Uterus (tissue), 4 donors: ENCODE measurements around the gene MAP3K14. TPM values are rescaled to one million over a fixed set of nuclear protein-coding genes. Genes with fewer than 3 reads are reported as not detected.

Experiments
- DNase-seq, 2 donors: peaks; one replicate each; pipeline ENCODE4 v3.0.0-alpha.2; 2019 to 2020
- H3K27ac ChIP-seq, 2 donors: fragments of 200-600 bp; sonication (generic); 1 replicate in 1 of 2; 2 replicates in 1 of 2; pipeline ENCODE4 v1.5.1; 2016 to 2018
- H3K27me3 ChIP-seq, 2 donors: fragments of 200-600 bp; sonication (generic); one replicate each; pipeline ENCODE4 v1.5.1; 2018 to 2019; ENCODE audit warnings: control low read depth in 1 of 2
- H3K36me3 ChIP-seq, 2 donors: fragments of 200-600 bp; sonication (generic); one replicate each; pipeline ENCODE4 v1.5.1; 2019; ENCODE audit warnings: control low read depth in 1 of 2
- H3K4me1 ChIP-seq, 2 donors: fragments of 200-600 bp; sonication (generic); one replicate each; pipeline ENCODE4 v1.5.1; 2018 to 2019; ENCODE audit warnings: control low read depth in 1 of 2
- H3K4me3 ChIP-seq, 2 donors: fragments of 200-600 bp; sonication (generic); 1 replicate in 1 of 2; 2 replicates in 1 of 2; pipeline ENCODE4 v1.5.1; 2018 to 2019; ENCODE audit warnings: mild to moderate bottlenecking in 1 of 2
- H3K9me3 ChIP-seq, 2 donors: fragments of 200-600 bp; sonication (generic); one replicate each; pipeline ENCODE4 v1.5.1; 2019; ENCODE audit warnings: control low read depth in 1 of 2
- CTCF ChIP-seq, 4 experiments: fragments of 200-600 bp in 2 of 4; fragments of 450-650 bp in 2 of 4; sonication (generic) in 2 of 4; IDR thresholded peaks; one replicate each; pipeline ENCODE4 v1.5.1; 2016 to 2019; ENCODE audit warnings: antibody characterized with exemption in 4 of 4, mild to moderate bottlenecking in 2 of 4, moderate library complexity in 1 of 4
- POLR2A ChIP-seq, 2 donors: fragments of 450-650 bp; IDR thresholded peaks; one replicate each; pipeline ENCODE4 v1.6.1; 2016; ENCODE audit warnings: antibody characterized with exemption in 2 of 2, mild to moderate bottlenecking in 1 of 2, moderate library complexity in 1 of 2
- intact Hi-C: fragments of 100-400 bp; cut with DNase I; formaldehyde crosslinking; loops from one replicate; pipeline ENCODE4 v1.15.1; 2023; ENCODE audit warnings: low total_unique reads
- total RNA-seq, 4 donors: library from RNA; depleted of rRNA in 3 of 4; stranded (reverse); fragments of >200 nt in 3 of 4; gene quantifications; one replicate each; pipeline versions ENCODE4 v1.1.0 to v1.2.4, GENCODE V29; 2014 to 2023
- donor health status: DM: yes; HTN: yes; CAD: no.

The MAP3K14 gene
- total RNA-seq, 4 donors from 2014 or later: 1.0 to 22.1 (median 4.9) TPM

DNA sequence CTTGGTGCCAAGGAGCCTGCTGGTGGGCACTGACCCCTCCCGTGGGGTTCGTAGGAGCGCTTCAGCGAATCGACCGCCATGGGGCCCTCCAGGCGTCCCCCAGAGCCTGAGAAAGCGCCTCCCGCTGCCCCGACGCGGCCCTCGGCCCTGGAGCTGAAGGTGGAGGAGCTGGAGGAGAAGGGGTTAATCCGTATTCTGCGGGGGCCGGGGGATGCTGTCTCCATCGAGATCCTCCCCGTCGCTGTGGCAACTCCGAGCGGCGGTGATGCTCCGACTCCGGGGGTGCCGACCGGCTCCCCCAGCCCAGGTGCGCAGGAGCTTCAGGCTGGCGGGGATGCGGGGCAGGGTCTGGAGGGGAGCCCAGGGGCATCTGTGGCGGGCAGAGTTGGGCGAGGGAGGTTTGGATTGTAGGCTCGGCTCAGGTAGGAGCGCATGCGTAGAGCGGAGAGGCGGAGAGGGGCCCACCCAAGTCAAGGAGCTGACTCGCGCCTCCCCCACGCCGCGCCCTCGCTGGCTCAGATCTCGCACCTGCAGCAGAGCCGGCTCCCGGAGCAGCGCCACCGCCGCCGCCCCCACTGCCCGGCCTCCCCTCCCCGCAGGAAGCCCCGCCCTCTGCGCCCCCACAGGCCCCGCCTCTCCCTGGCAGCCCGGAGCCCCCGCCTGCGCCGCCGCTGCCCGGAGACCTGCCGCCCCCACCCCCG, 75.3 kb downstream of the MAP3K14 start:
- Histone ChIP-seq H3K4me1 (peaks cover 0 to 8% of the 10 kb centered on the region in 2 donors), H3K9me3 (no peaks in the 10 kb centered on the region), H3K4me3 (no peak overlapping the region), H3K27ac (no peak overlapping the region), H3K27me3 (peaks cover 9 to 13% of the 10 kb centered on the region in 2 donors), H3K36me3 (no peaks in the 10 kb centered on the region)
- intact Hi-C loops: no loop called here
- DNase-seq: no peak
- TF ChIP-seq POLR2A (IDR thresholded peaks at IDR 0.05) (no peak), CTCF (IDR thresholded peaks at IDR 0.05) (no peak)

DNA sequence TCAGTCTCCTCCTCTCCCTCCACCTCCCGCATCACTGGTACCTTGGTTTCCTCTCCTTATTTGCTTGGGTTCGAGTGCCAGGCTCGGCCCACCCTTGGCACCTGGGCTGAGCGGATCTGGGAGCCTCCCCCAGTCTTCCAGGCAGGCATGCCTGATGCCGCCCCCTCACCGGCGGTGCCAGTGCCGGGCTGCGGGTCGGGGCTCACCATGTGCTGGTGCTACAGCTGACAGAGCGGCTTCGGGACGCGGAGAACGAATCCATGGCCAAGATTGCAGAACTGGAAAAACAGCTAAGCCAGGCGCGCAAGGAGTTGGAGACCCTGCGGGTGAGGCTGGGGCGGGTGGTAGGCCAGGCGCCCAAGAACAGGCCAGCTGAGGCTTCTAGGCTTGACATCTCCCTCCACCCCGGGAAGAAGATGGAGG, 75.9 kb downstream of the MAP3K14 start:
- no peaks in the 10 kb centered on the region for H3K9me3 ChIP-seq
- H3K4me1 ChIP-seq: peaks cover 0 to 8% of the 10 kb centered on the region in 2 donors
- DNase-seq: no peak
- no peak overlapping the region for H3K4me3 ChIP-seq
- H3K27me3 ChIP-seq: peaks cover 9 to 13% of the 10 kb centered on the region in 2 donors
- H3K36me3 ChIP-seq: no peaks in the 10 kb centered on the region
- H3K27ac ChIP-seq: no peak overlapping the region
- intact Hi-C loops: no loop called here
- TF ChIP-seq POLR2A (IDR thresholded peaks at IDR 0.05) (no peak), CTCF (IDR thresholded peaks at IDR 0.05) (no peak)

DNA sequence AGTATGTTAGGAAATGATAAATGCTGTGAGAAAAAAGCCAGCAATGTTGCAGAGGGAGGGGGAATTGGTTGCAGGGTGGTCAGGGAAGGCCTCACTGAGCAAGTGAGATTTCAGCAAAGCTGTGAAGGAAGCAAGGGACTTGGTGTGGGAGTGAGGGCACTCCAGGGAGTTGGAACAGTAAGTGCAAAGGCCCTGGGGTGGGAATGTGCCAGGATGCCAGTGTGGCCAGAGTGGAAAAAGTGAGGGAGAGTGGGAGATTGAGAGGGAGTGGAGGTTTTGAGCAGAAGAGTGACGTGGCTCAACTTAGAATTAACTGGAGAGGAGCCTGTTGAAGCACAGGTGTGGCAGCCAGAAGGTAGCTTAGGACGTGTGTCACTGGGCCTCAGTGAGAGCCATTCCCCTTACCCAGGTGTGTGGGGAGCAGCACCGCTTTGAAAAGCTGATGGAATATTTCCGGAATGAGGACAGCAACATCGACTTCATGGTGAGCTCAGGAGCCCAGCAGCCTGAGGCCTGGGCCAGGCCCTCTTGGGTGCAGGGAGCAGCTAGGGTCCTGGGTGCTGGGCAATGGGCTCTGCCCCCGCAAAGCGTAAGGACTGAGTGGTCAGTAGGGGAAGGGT, 78.6 kb downstream of the MAP3K14 start:
- DNase-seq: no peak
- H3K9me3 ChIP-seq: no peaks in the 10 kb centered on the region
- H3K27me3 ChIP-seq: peaks cover 9 to 13% of the 10 kb centered on the region in 2 donors
- no peak overlapping the region for H3K27ac ChIP-seq
- peaks cover 0 to 8% of the 10 kb centered on the region in 2 donors for H3K4me1 ChIP-seq
- H3K4me3 ChIP-seq: no peak overlapping the region
- intact Hi-C loops: no loop called here
- H3K36me3 ChIP-seq: no peaks in the 10 kb centered on the region
- TF ChIP-seq POLR2A (IDR thresholded peaks at IDR 0.05): no peak
- no peak for TF ChIP-seq CTCF (IDR thresholded peaks at IDR 0.05)

DNA sequence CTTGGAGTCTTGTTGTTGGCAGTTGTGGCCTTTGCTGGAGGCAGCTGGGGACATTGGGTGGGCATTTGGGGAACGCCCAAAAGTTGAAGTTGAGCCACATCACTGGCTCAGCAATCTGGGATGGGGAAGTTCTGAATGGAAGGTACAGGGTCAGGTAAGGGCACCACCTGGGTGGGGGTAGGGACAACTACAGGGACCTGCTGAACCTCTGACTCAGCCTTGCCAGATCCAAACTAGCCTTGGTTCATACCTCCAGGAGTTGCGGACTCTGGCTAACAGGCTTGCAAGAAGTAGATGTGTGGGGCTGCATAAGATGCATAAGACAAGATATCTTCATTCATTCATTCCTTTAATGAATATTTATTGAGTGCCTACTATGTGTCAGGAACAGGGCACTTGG, 79.1 kb downstream of the MAP3K14 start:
- intact Hi-C loops: no loop called here
- no peak for DNase-seq
- H3K27me3 ChIP-seq: peaks cover 9 to 13% of the 10 kb centered on the region in 2 donors
- no peak overlapping the region for H3K27ac ChIP-seq
- H3K4me1 ChIP-seq: peaks cover 0 to 8% of the 10 kb centered on the region in 2 donors
- no peaks in the 10 kb centered on the region for H3K36me3 ChIP-seq
- no peaks in the 10 kb centered on the region for H3K9me3 ChIP-seq
- H3K4me3 ChIP-seq: no peak overlapping the region
- TF ChIP-seq CTCF (IDR thresholded peaks at IDR 0.05): no peak
- TF ChIP-seq POLR2A (IDR thresholded peaks at IDR 0.05): no peak

- intact Hi-C loops: no loop called here
- TF ChIP-seq POLR2A (IDR thresholded peaks at IDR 0.05): no peak
- no peak for TF ChIP-seq CTCF (IDR thresholded peaks at IDR 0.05)
Measured at GRCh38 chr17:45236282-45236606, 80.6 kb downstream of the MAP3K14 start.

More at GRCh38 chr17:45236282-45236606, 80.6 kb downstream of the MAP3K14 start:
- DNase-seq: no peak
- peaks cover 0 to 5% of the 10 kb centered on the region in 2 donors for H3K4me1 ChIP-seq
- H3K27ac ChIP-seq: no peak overlapping the region
- no peaks in the 10 kb centered on the region for H3K9me3 ChIP-seq
- no peaks in the 10 kb centered on the region for H3K36me3 ChIP-seq
- peaks cover 6 to 11% of the 10 kb centered on the region in 2 donors for H3K27me3 ChIP-seq
- H3K4me3 ChIP-seq: no peak overlapping the region
